H1 (cell line): ENCODE measurements around the gene NRXN3. TPM values are rescaled to one million over a fixed set of nuclear protein-coding genes. Genes with fewer than 3 reads are reported as not detected.

Source experiments
- BRCA1 ChIP-seq: IDR thresholded peaks from 2 replicates; pipeline ENCODE4 v1.6.1; 2012; ENCODE audit warnings: low read depth, low read length, improper control_type of control experiment
- EZH2 ChIP-seq: fragments of 200-600 bp; sonication (generic); IDR thresholded peaks from 2 replicates; pipeline ENCODE4 v1.7.1; 2012; ENCODE audit warnings: low read depth, mild to moderate bottlenecking, moderate library complexity, low read length, inconsistent platforms; ENCODE audit not compliant: severe bottlenecking
- SAP30 ChIP-seq: fragments of 300-600 bp; sonication (generic); IDR thresholded peaks from 2 replicates; pipeline ENCODE4 v1.7.1; 2012; ENCODE audit warnings: low read length, moderate library complexity, mild to moderate bottlenecking, inconsistent platforms; ENCODE audit not compliant: insufficient read depth, insufficient replicate concordance
- polyA plus RNA-seq, 7 experiments: library from polyadenylated mRNA; depleted of rRNA in 3 of 7; stranded (reverse) in 5 of 7; unstranded in 2 of 7; fragments of >200 nt in 5 of 7; fragments of 200-250 nt in 2 of 7; gene quantifications; 1 replicate in 5 of 7; 2 replicates in 1 of 7; 4 replicates in 1 of 7; pipeline versions ENCODE4 v1.2.1 to v1.2.3, GENCODE V29; 2011 to 2013; ENCODE audit warnings: missing spikeins in 2 of 7, mixed read lengths in 2 of 7
- total RNA-seq: library from RNA; stranded (reverse); fragmentation: NEBNext Ultra II Directional; extraction: Animal tissue kit (Norgen Biotek cat#: 25700); gene quantifications from 2 replicates; pipeline ENCODE4 v1.2.1, GENCODE V29; 2021
- TF ChIP-seq, protein P1 (sequence below): IDR thresholded peaks from 2 replicates; pipeline ENCODE4 v1.6.1; 2012; ENCODE audit warnings: low read length, inconsistent platforms
- TF ChIP-seq, protein P2 (sequence below): IDR thresholded peaks from 2 replicates; pipeline ENCODE4 v1.6.1; 2011; ENCODE audit warnings: low read length, improper control_type of control experiment

Gene NRXN3
- total and polyA plus RNA-seq, 2 of the 8 experiments (the other 6 are each of a cell fraction or from before 2014, with no cell fraction given), result 2.6 to 4.1 TPM

- TF ChIP-seq BRCA1, result no peak
- TF ChIP-seq, protein P1, sequence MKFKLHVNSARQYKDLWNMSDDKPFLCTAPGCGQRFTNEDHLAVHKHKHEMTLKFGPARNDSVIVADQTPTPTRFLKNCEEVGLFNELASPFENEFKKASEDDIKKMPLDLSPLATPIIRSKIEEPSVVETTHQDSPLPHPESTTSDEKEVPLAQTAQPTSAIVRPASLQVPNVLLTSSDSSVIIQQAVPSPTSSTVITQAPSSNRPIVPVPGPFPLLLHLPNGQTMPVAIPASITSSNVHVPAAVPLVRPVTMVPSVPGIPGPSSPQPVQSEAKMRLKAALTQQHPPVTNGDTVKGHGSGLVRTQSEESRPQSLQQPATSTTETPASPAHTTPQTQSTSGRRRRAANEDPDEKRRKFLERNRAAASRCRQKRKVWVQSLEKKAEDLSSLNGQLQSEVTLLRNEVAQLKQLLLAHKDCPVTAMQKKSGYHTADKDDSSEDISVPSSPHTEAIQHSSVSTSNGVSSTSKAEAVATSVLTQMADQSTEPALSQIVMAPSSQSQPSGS, result no peak
- TF ChIP-seq EZH2, result no peak
- no peak for TF ChIP-seq SAP30
- TF ChIP-seq, protein P2, sequence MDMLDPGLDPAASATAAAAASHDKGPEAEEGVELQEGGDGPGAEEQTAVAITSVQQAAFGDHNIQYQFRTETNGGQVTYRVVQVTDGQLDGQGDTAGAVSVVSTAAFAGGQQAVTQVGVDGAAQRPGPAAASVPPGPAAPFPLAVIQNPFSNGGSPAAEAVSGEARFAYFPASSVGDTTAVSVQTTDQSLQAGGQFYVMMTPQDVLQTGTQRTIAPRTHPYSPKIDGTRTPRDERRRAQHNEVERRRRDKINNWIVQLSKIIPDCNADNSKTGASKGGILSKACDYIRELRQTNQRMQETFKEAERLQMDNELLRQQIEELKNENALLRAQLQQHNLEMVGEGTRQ, result no peak
- TF ChIP-seq, all 59 proteins: peak for 0
These were observed 997.8 kb downstream of the NRXN3 start (continued) for GRCh38 chr14:79167957-79168356.
